Naive thymus-derived CD4-positive, alpha-beta T cell (primary cell): ENCODE measurements around the gene KBTBD6. TPM values are rescaled to one million over a fixed set of nuclear protein-coding genes. Genes with fewer than 3 reads are reported as not detected.

Experiments
- ATAC-seq: fragments of 150-1000 bp; cut with Tn5 transposase; 2 replicates; pipeline ENCODE4 v1.10.0; 2021; ENCODE audit warnings: mild to moderate bottlenecking, moderate library complexity
- CTCF ChIA-PET: fragments of 350-600 bp; sonication (Branson Sonifier 250); formaldehyde crosslinking; loops from one replicate; lab custom pipeline; 2021; ENCODE audit warnings: antibody characterized with exemption; lab: Charles Lee
- POLR2A ChIA-PET: fragments of 350-600 bp; sonication (Branson Sonifier 250); formaldehyde crosslinking; loops from one replicate; lab custom pipeline; 2021; ENCODE audit warnings: antibody characterized with exemption, inconsistent platforms; lab: Charles Lee
- DNase-seq, 9 donors: peaks; one replicate each; pipeline versions ENCODE4 v3.0.0 to v3.0.0-alpha.2; 2020 to 2022; ENCODE audit warnings: mixed read lengths in 1 of 9
- H3K27ac ChIP-seq: one replicate; pipeline ENCODE4 v1.7.0; 2013; ENCODE audit warnings: mild to moderate bottlenecking, low read depth, low read length, moderate library complexity
- H3K27me3 ChIP-seq, 2 donors: one replicate each; pipeline ENCODE4 v1.7.0; 2013; ENCODE audit warnings: low read length in 2 of 2, mild to moderate bottlenecking in 2 of 2, moderate library complexity in 2 of 2; ENCODE audit not compliant: control insufficient read depth in 2 of 2, insufficient read depth in 2 of 2
- H3K36me3 ChIP-seq, 3 experiments: 1 replicate in 2 of 3; 2 replicates in 1 of 3; pipeline ENCODE4 v1.7.0; 2013; ENCODE audit warnings: low read length in 3 of 3, mild to moderate bottlenecking in 3 of 3, moderate library complexity in 1 of 3; ENCODE audit not compliant: insufficient read depth in 3 of 3, control insufficient read depth in 2 of 3
- H3K4me1 ChIP-seq, 2 donors: one replicate each; pipeline ENCODE4 v1.7.0; 2013; ENCODE audit warnings: low read length in 2 of 2, mild to moderate bottlenecking in 2 of 2, moderate library complexity in 1 of 2; ENCODE audit not compliant: control insufficient read depth in 2 of 2, insufficient read depth in 2 of 2
- H3K4me3 ChIP-seq: 2 replicates; pipeline ENCODE4 v1.7.0; 2013; ENCODE audit warnings: mild to moderate bottlenecking, low read length
- H3K9me3 ChIP-seq, 3 experiments: 1 replicate in 2 of 3; 2 replicates in 1 of 3; pipeline ENCODE4 v1.7.0; 2013; ENCODE audit warnings: low read length in 3 of 3; ENCODE audit not compliant: control insufficient read depth in 2 of 3
- H3K27ac Mint-ChIP-seq, 9 donors: one replicate each; pipeline ENCODE4 v1.8.0; 2020 to 2022; ENCODE audit warnings: mixed read lengths in 9 of 9, mild to moderate bottlenecking in 8 of 9, moderate library complexity in 5 of 9, inconsistent platforms in 2 of 9
- H3K27me3 Mint-ChIP-seq, 5 donors: one replicate each; pipeline ENCODE4 v1.8.0; 2021 to 2022; ENCODE audit warnings: mixed read lengths in 5 of 5, mild to moderate bottlenecking in 1 of 5
- H3K36me3 Mint-ChIP-seq, 5 donors: one replicate each; pipeline ENCODE4 v1.8.0; 2020 to 2022; ENCODE audit warnings: mixed read lengths in 5 of 5, mild to moderate bottlenecking in 3 of 5, inconsistent platforms in 1 of 5
- H3K4me1 Mint-ChIP-seq, 7 donors: one replicate each; pipeline ENCODE4 v1.8.0; 2020 to 2022; ENCODE audit warnings: mixed read lengths in 7 of 7, mild to moderate bottlenecking in 3 of 7, inconsistent platforms in 1 of 7
- H3K4me3 Mint-ChIP-seq, 10 donors: one replicate each; pipeline ENCODE4 v1.8.0; 2020 to 2022; ENCODE audit warnings: mild to moderate bottlenecking in 10 of 10, mixed read lengths in 10 of 10, moderate library complexity in 6 of 10, inconsistent platforms in 2 of 10
- H3K9me3 Mint-ChIP-seq, 11 donors: one replicate each; pipeline ENCODE4 v1.8.0; 2020 to 2022; ENCODE audit warnings: mixed read lengths in 11 of 11, mild to moderate bottlenecking in 4 of 11, inconsistent platforms in 1 of 11, moderate library complexity in 1 of 11
- intact Hi-C, 2 donors: fragments of 100-400 bp; cut with micrococcal nuclease; formaldehyde crosslinking; loops; one replicate each; pipeline ENCODE4 v1.15.1; 2023
- polyA plus RNA-seq, 2 donors: library from polyadenylated mRNA; unstranded; fragments of 300-500 nt; fragmentation: Illumina TruSeq; gene quantifications; one replicate each; pipeline ENCODE4 v1.2.3, GENCODE V29; 2021
- total RNA-seq, 6 experiments: library from RNA in 5 of 6; stranded (reverse) in 5 of 6; gene quantifications; 1 replicate in 5 of 6; 2 replicates in 1 of 6; pipeline ENCODE4 v1.2.3 and lab custom pipeline; 2021 to 2026

KBTBD6 gene
- total and polyA plus RNA-seq, 7 experiments from 2014 or later = 3.0 to 9.2 (median 6.0) TPM

DNA sequence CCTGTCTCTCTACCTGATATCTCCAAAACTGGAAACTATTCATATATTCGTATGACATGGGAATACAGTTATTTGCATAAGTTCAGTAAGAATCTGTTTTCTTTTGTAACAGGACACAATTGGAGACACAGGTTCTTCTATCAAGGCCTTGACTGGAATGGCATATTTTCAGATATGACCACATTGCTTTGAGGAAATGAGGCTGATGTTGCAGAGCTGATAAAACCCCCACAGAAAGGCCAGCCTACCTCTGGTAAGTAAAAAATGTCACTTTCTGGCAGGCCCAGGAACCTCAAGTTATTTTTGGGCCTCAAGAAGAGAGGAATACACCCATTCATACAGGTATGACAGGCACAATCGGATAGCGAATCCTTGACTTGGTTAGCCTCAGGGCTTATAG lies 29.5 kb upstream of the KBTBD6 start:
- no peak overlapping the region for H3K27ac ChIP-seq
- Mint-ChIP-seq H3K36me3 (peaks cover 2 to 24% (median 22%) of the 10 kb centered on the region in 5 donors), H3K9me3 (peaks cover 0 to 6% (median 0%) of the 10 kb centered on the region in 11 donors), H3K4me3 (no peak overlapping the region), H3K27me3 (peaks cover 0 to 3% (median 0%) of the 10 kb centered on the region in 5 donors), H3K27ac (no peak overlapping the region), H3K4me1 (peaks cover 0 to 7% (median 0%) of the 10 kb centered on the region in 7 donors)
- no peaks in the 10 kb centered on the region for H3K4me1 ChIP-seq
- no peak for ATAC-seq
- intact Hi-C loops = no loop called here
- H3K9me3 ChIP-seq = no peaks in the 10 kb centered on the region
- H3K27me3 ChIP-seq = no peaks in the 10 kb centered on the region
- POLR2A ChIA-PET = no interaction called here
- H3K36me3 ChIP-seq = no peaks in the 10 kb centered on the region
- DNase-seq = no peak
- H3K4me3 ChIP-seq = no peak overlapping the region
- CTCF ChIA-PET = no interaction called here

GRCh38 chr13:41159174-41159573 lies 26.6 kb upstream of the KBTBD6 start:
- Histone ChIP-seq H3K27me3 (no peaks in the 10 kb centered on the region), H3K4me3 (no peak overlapping the region), H3K9me3 (no peaks in the 10 kb centered on the region), H3K36me3 (no peaks in the 10 kb centered on the region), H3K4me1 (no peaks in the 10 kb centered on the region), H3K27ac (no peak overlapping the region)
- no peak for DNase-seq
- CTCF ChIA-PET = no interaction called here
- H3K27ac Mint-ChIP-seq = peak overlapping the region in 1 of 9 donors; percentile 65
- H3K9me3 Mint-ChIP-seq = peaks cover 0 to 6% (median 0%) of the 10 kb centered on the region in 11 donors
- intact Hi-C loops = no loop called here
- no peak overlapping the region for H3K4me3 Mint-ChIP-seq
- H3K4me1 Mint-ChIP-seq = peaks cover 0 to 7% (median 0%) of the 10 kb centered on the region in 7 donors
- POLR2A ChIA-PET = no interaction called here
- H3K36me3 Mint-ChIP-seq = peaks cover 0 to 21% (median 15%) of the 10 kb centered on the region in 5 donors
- H3K27me3 Mint-ChIP-seq = peaks cover 0 to 3% (median 0%) of the 10 kb centered on the region in 5 donors
- ATAC-seq = no peak

DNA sequence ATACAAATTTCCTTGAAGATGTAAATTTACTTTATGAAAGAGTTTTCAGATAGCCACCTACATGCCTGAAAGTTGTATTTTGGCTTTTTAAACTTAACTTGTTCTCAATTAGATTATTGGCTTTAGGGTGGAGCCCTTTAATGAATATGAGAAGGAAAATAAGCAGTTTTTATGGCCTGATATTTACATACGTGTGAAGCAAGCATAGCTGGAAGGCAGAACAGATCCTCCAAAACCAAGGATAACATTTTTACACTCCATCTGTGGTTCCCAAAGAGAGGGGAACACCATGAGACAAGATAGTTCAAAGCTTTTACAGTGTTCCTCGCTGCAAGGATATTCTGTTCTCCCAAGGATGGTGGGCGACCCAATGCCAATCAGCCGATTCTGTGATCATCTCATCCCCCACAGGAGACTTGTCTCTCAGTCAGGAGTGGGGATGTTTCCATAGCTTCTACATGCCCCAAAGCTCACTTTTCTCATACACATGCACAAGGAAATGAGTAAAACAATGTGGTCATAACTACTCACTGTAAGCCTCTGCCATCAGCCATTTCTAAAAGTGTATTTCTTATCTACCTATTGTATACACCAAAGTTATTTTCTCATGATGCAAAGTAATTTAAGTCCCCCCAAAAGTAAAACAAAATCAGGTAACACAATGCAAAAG lies 24.6 kb upstream of the KBTBD6 start:
- DNase-seq (no peak), ATAC-seq (no peak)
- Histone ChIP-seq H3K27ac (no peak overlapping the region), H3K36me3 (no peaks in the 10 kb centered on the region), H3K4me1 (no peaks in the 10 kb centered on the region), H3K4me3 (no peak overlapping the region), H3K27me3 (no peaks in the 10 kb centered on the region), H3K9me3 (peaks cover 0 to 3% (median under 1%) of the 10 kb centered on the region in 3 experiments)
- Mint-ChIP-seq H3K27me3 (no peaks in the 10 kb centered on the region), H3K27ac (no peak overlapping the region), H3K9me3 (peaks cover 0 to 13% (median 5%) of the 10 kb centered on the region in 11 donors), H3K4me3 (no peak overlapping the region), H3K4me1 (peaks cover 0 to 7% (median 0%) of the 10 kb centered on the region in 7 donors), H3K36me3 (peaks cover 4 to 22% (median 14%) of the 10 kb centered on the region in 5 donors)
- CTCF ChIA-PET = no interaction called here
- POLR2A ChIA-PET = no interaction called here
- intact Hi-C loops = no loop called here

GRCh38 chr13:41156620-41157019 lies 24.0 kb upstream of the KBTBD6 start:
- no peak for DNase-seq
- Mint-ChIP-seq H3K27ac (no peak overlapping the region), H3K9me3 (peaks cover 3 to 19% (median 11%) of the 10 kb centered on the region in 11 donors), H3K36me3 (peaks cover 10 to 26% (median 18%) of the 10 kb centered on the region in 5 donors), H3K4me3 (no peak overlapping the region), H3K4me1 (peaks cover 0 to 7% (median 0%) of the 10 kb centered on the region in 7 donors), H3K27me3 (no peaks in the 10 kb centered on the region)
- Histone ChIP-seq H3K36me3 (no peaks in the 10 kb centered on the region), H3K27me3 (no peaks in the 10 kb centered on the region), H3K4me3 (no peak overlapping the region), H3K9me3 (peaks cover 0 to 8% (median 5%) of the 10 kb centered on the region in 3 experiments), H3K27ac (no peak overlapping the region), H3K4me1 (no peaks in the 10 kb centered on the region)
- intact Hi-C loops = no loop called here
- ATAC-seq = no peak
- CTCF ChIA-PET = no interaction called here
- POLR2A ChIA-PET = no interaction called here

GRCh38 chr13:41154042-41154441 lies 21.4 kb upstream of the KBTBD6 start:
- no peaks in the 10 kb centered on the region for H3K36me3 ChIP-seq
- ATAC-seq = no peak
- no peaks in the 10 kb centered on the region for H3K4me1 ChIP-seq
- no peak for DNase-seq
- H3K9me3 ChIP-seq = peaks cover 5 to 27% (median 11%) of the 10 kb centered on the region in 3 experiments
- no peak overlapping the region for H3K27ac ChIP-seq
- no peak overlapping the region for H3K27ac Mint-ChIP-seq
- ChIA-PET POLR2A (no interaction called here), CTCF (no interaction called here)
- H3K4me3 Mint-ChIP-seq = no peak overlapping the region
- H3K4me1 Mint-ChIP-seq = peaks cover 0 to 3% (median 0%) of the 10 kb centered on the region in 7 donors
- intact Hi-C loops = no loop called here
- no peak overlapping the region for H3K4me3 ChIP-seq
- H3K27me3 ChIP-seq = no peaks in the 10 kb centered on the region
- H3K9me3 Mint-ChIP-seq = peaks cover 13 to 42% (median 35%) of the 10 kb centered on the region in 11 donors
- peaks cover 20 to 52% (median 44%) of the 10 kb centered on the region in 5 donors for H3K36me3 Mint-ChIP-seq
- no peaks in the 10 kb centered on the region for H3K27me3 Mint-ChIP-seq

DNA sequence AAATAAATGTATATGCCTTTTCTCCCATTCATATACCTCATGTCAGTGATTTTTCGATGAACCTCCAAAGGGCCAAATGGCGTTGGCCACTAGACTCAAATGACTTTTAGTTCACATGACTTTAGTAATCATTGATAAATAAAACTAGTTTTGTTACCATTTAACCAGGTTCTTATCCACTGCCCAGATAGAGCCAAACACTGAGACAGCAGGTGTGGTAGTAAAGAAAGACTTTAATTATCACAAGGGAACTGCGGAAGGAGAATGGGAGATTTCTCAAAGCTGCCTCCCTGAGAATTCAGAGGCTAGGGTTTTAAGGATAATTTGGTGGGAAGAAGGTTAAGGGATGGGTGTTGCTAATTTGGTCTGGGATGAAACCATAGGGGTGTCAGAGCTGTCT lies 19.4 kb upstream of the KBTBD6 start:
- H3K4me3 ChIP-seq = no peak overlapping the region
- no peaks in the 10 kb centered on the region for H3K4me1 ChIP-seq
- Mint-ChIP-seq H3K36me3 (peaks cover 33 to 63% (median 60%) of the 10 kb centered on the region in 5 donors), H3K27me3 (no peaks in the 10 kb centered on the region), H3K9me3 (peaks cover 16 to 62% (median 50%) of the 10 kb centered on the region in 11 donors), H3K27ac (no peak overlapping the region), H3K4me1 (peaks cover 0 to 3% (median 0%) of the 10 kb centered on the region in 7 donors), H3K4me3 (no peak overlapping the region)
- DNase-seq (no peak), ATAC-seq (no peak)
- no peaks in the 10 kb centered on the region for H3K36me3 ChIP-seq
- H3K9me3 ChIP-seq = peaks cover 8 to 45% (median 20%) of the 10 kb centered on the region in 3 experiments
- ChIA-PET CTCF (no interaction called here), POLR2A (no interaction called here)
- no peaks in the 10 kb centered on the region for H3K27me3 ChIP-seq
- H3K27ac ChIP-seq = no peak overlapping the region
- intact Hi-C loops = no loop called here

DNA sequence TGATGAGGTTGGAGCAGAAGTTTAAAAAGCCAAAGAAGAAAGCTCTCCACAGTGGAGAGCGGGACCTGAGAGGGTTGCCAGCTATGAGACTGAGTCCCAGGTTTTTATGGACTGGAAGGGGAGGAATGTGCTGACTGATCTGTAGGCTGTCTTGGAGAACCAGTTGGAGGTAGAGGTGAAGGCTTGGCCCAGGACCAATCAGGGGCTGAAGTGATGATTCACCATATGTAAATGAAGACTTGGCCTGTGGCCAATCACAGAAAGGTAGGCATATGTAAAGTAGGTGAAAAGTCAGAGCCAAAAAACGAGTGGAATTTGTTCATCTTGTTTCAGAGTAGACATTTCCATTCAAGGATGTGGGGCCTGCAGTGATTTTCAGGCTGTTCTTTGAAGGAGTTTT lies 17.5 kb upstream of the KBTBD6 start:
- Mint-ChIP-seq H3K4me1 (peaks cover 0 to 3% (median 0%) of the 10 kb centered on the region in 7 donors), H3K9me3 (peaks cover 16 to 77% (median 57%) of the 10 kb centered on the region in 11 donors), H3K27ac (no peak overlapping the region), H3K4me3 (no peak overlapping the region), H3K36me3 (peaks cover 33 to 79% (median 70%) of the 10 kb centered on the region in 5 donors), H3K27me3 (no peaks in the 10 kb centered on the region)
- Histone ChIP-seq H3K4me3 (no peak overlapping the region), H3K27ac (no peak overlapping the region), H3K9me3 (peaks cover 8 to 45% (median 20%) of the 10 kb centered on the region in 3 experiments), H3K36me3 (no peaks in the 10 kb centered on the region), H3K4me1 (no peaks in the 10 kb centered on the region), H3K27me3 (no peaks in the 10 kb centered on the region)
- ATAC-seq = no peak
- POLR2A ChIA-PET = no interaction called here
- intact Hi-C loops = no loop called here
- CTCF ChIA-PET = no interaction called here
- DNase-seq = no peak
